HG02759 (cell line): ENCODE results near the gene FGGY.

Experiments used
- ATAC-seq: cut with Tn5 transposase; IDR thresholded peaks from one replicate; pipeline ENCODE4 v1.9.1; 2021; ENCODE audit warnings: mild to moderate bottlenecking, moderate library complexity; ENCODE audit not compliant: unreplicated experiment

The FGGY gene

DNA sequence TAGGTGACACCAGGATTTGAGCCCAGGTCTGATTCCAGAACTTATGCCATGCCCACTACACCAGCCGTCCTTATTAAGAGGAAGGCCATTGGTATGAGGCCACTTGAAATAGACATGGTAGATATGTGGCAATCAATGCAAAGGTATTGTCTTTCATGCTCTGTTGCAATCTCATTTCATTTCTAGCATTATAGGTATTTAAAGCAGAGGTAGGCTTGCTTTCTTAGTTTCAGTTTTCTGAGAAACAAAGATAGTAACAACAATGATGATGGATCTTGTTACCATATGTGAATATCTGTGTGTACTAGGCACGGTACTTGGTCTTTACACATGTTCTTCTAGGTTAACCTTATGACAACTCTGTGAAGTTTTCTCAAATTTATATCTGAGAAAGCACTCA lies 113.1 kb downstream of the FGGY start:
- no peak for ATAC-seq

DNA sequence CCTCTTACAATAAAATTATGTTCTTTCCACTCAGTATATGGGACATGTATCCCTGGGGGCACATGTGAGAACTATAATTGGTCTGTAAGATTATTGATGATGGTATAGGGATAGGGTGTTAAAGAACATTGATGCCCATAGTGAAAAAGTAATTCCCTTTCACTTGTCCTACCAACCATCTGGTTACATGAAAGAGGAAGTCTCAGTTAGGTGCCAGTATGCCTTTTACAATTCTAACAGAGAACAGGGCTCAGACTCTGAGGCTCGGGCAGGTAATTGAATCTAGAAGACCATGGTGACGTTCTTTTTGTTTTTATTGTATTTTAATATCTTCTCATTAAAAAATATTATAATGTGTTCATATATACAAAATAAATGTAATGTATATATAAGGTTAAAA lies 113.6 kb downstream of the FGGY start:
- no peak for ATAC-seq

DNA sequence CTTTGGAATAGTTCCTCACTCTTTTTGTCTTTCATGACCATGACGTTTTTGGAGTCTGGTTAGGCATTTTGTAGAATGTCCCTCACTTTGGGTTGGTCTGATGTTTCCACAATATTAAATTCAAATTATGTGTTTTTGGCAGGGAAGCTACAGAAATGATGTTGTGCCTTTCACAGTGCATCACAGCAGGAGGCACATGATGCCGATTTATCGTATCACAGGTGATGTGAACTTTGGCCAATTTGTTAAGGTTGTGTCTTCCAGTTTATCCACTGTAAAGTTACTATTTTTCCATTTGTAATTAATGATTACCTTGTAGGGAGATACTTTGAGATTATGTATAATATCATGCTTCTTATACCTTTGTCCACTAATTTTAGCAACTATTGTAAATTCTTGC lies 114.3 kb downstream of the FGGY start:
- ATAC-seq: no peak

DNA sequence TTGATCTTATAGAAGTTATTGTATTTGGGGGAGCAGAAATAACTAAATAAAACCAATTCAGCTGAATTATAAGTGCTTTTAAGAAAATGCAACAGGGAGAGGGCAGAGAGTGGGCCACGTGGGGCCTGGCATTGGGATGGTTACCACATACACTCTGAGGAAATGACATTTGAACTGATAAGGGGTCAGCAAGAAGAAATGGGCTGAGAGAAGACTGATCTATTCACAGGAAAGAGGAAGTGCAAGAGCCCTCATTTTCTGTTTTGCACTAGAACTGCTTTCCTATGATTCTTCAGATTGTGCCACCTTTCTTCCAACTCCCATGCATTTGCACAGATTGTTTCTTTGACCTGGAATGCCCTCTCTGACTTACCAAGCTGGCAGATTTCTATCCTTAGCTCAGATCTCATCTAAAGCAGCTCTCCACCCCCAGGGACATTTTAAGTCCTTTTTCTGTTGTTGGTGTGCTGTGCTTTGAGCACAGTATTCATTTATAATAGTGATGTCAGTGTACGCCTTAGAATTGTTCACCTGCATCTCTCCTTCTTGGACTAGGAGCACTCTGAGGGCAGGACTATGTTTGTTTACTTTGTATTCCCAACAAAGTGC lies 115.9 kb downstream of the FGGY start:
- ATAC-seq: peak; percentile 61

DNA sequence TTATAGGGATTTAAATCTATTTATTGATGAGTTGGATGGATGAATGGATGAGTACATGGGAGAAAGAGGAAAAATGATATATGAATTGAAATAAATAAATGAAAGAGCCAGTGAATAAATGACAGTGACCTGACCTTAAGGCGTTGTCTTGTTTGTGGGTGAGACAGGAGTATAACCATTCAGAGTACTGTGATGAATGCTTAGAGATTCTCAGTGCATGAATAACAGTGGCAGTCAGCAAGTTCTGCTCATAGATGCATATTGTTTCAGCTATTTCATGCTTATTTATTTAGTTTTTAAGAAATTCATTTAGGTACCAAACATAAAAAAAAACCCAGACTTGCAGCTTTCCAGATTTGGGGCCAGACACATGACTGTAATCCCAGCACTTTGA lies 116.4 kb downstream of the FGGY start:
- ATAC-seq: no peak

DNA sequence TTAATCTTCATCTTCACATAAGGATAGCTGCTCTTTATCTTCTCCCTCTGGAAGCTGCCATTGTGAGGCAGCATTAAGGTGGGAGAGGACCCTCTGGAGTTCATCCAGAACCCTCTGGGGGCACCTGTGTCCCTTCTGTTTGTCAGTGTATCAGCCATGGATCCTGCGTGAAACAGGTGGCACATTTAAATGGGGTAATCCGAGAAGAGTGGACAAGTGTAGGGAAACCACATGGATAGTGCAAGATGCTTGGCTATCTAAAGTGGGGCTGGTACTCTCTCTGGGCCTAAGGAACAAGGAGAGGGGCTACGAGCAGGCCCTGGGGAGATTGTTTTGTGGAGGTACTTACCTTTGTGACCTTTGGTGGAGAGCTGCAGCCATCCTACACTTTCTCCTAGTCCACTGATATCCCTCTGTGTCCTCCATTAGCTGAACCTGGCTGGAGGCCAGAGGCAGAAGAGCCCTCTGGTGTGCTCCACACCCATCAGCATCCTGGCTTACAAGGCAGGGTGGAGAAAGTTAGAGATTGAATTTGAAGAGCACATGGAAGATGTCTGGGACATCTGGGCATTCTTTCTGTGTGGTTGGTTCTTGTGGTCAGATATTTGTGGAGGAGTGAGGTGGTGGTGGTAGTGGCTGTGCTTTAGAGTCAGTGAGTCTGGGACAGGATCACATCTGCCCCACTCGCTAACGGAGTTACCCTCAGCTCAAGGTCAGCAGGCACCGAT lies 117.7 kb downstream of the FGGY start:
- ATAC-seq: no peak

DNA sequence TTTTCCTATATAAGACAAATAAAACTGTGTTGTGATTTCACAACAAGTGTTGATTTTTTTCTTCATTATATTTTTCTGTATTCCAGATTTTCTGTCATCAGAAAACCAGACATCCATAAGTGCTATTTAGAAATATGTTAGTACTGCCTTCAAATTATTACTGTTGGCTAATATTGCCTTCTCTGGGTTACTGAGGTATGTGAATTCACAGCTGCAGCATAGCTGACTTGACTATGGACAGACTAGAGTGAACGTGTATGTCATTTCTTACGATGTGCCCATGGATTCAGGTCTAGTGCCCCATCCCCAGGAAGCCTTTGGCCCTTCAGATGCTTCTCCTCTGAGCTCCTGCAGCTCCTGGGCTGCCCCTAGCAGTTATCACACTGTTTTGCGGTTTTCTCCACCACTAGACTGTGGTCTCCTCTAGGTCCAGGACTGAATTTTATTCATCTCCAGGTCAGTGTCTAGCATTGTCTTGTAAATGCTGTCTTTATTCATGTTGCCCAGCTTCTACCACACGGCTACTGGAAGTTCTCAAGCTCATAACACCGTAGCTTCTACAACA lies 118.5 kb downstream of the FGGY start:
- no peak for ATAC-seq

DNA sequence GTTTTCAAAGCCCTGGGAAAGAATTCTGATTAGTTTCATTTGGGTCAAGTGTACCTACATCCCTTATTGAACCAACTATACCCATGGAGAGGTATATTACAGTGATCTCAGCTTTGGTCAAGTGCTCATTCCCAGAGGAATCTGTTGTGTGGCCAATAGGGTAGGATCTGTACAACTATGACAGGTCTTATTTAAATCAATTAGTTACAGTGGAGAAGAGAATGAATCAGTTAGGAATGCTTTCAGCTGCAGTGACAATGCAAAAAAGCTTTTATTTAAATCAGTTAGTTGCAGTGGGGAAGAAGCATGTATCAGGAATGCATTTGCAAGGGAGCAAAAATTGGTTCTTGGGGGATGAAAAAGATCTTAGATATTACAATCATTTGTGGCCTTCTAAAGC lies 119.0 kb downstream of the FGGY start:
- ATAC-seq: no peak

DNA sequence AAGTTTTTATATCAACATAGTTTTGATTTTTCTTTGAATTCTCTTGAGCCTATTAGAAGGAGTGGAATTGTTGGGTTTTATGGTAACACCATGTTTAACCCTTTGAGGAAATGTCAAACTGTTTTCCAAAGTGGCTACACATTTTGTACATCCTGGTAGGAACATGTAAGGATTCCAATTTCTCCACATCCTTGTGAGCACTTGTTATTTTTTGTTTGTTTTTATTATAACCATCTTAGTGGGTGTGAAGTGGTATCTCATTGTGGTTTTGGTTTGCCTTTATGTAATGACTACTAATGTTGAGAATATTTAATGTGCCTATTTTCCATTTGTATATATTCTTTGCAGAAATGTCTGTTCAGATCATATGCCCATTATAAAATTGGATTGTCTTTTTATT lies 120.5 kb downstream of the FGGY start:
- ATAC-seq: no peak

DNA sequence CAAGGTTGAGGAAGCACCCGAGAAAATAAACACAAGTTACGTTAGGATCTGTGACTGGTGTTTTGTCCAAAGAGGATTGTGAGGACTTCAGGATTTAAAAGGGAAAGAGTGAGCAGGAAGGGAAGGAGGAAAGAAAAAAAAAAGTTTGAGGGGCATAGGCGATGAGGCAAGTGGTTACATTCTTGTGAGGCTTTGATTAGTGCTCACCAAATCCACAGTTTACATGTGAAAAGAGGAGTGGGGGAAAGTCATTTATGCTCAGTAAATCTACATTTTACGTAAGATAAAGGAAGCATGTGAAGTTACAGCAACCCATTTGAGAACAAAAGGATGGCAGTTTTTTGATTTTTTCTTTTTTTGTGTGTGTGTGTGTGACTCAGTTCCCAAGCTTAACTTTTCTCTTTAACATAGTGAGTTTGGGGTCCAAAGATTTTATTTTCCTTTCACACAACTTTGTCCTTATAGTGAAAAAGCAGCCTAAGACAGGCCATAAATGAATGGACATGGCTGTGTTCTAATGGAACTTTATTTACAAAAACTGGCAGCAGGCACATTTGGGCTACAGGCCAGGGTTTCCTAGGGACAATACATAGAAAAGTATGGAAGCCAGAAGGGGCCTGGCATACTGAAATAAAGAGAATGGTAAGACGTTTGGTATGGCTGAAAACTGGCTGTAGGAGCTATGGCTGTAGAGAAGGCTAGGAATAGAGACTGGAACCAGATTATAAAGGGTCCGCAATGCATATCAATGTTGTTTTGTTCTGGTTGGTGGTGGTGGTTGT lies 121.7 kb downstream of the FGGY start:
- ATAC-seq: no peak

DNA sequence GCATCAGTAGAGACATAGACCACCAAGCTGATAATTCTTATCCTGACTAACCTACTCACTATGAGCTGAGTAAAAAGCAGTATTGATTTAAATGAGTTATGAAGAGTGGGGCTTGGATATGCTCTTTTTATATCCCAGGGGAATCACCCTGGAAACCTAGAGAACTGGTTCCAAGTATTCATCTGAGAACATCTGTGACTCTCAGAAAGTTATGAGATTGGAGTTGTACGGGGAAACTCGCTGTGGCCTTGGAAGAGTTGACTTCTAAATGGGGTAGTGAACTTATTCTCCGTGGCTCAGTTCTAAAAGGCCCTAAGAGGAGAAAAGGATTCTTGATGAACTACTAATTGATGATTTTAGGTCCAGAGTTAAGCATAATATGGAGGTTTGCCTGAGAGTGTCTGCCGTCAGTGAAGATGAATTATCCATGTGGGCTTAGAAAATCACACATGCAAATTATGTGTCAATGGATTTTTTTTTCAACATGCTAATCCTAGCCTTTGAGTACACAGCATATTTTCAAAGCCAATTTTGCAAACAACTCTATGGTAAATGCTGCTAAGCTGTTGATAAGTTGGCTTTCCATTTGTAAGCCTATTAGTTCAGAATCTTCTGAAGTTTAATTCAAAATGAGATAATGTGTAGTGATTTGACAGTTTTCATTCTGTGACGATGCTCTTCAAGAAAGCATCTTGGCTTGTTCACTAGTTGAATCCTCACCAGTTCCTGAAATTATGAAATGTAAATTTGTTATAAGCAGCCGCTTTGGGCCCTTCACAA lies 122.7 kb downstream of the FGGY start:
- ATAC-seq: no peak

DNA sequence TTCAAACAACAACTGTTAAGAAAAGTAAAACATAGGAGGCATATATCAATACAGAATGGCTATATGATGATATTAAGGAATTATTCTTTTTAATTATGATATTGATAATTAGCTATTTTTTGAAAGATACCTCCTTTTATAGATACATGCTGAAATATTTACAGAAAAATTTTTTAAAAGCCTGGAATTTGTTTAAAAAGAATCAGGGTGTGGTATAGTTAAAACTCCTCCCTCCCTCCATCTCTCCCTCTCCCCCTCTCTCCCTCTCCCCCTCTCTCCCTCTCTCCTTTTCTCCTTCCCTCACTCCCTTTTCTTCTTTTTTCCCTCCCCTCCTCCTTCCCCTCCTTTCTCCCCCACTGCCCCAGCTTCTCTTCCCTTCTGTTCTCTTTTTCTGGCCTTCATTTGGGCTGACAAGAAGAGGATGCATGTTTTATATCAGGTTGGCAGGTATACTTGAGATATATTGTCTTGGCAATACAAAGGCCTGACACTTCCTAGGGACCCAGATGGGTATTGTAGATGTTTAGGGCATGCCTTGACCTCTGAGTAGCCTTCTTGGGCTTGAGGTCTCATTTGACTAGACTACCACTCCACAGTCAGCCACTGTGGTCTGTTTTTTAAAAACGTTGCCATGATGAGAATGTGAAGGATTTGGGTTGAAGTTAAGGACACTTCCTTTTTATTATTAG lies 124.5 kb downstream of the FGGY start:
- no peak for ATAC-seq

DNA sequence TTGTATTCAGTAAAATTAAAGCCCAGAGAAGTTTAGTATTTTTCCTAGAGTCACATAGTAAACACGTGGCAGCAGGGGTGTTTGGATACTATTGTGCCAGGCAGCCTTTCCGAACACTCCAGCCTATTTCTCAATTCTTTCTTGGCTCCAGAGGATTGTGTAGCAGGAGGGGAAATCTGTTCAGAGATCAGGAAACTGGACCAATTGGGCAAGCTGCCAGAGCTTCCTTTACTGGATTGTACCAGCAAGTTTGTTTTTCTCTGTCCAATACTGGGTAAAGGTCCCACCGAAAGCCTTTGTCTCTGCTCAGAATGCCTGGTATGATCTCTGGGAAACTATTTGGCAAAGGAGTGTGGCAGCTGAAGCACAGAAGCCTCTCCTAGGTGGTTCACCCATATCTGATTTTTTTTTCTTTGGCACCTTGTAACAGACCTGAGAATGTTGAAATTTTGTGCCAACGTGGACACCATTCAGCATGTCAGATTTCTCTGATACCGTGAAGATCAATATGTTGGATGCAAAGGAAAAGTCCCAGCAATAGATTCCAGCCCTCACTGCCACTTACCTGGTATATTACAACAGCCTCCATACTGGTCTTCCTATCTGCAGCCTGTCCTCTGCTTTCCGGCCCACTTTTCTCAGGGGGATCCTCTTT lies 126.2 kb downstream of the FGGY start:
- ATAC-seq: no peak

DNA sequence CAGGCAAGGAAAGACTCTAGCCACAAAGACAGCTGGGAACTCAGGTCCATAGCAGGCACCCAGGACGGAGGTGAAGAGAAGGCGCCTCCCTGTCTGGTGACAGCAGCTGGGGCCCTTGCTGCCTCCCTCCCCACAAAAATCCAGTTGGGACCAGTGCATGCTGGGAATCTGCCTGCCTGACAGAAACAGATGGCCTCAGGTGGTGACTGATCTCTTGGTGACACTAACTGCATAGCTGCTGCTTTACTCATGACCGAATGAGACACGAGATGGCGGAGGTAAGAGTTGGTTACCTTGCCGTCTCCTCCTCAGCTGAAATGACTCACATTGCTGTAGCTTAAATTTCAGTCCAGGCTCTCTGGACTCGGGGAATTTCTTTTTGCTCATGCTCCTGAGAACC lies 130.3 kb downstream of the FGGY start:
- ATAC-seq: no peak

DNA sequence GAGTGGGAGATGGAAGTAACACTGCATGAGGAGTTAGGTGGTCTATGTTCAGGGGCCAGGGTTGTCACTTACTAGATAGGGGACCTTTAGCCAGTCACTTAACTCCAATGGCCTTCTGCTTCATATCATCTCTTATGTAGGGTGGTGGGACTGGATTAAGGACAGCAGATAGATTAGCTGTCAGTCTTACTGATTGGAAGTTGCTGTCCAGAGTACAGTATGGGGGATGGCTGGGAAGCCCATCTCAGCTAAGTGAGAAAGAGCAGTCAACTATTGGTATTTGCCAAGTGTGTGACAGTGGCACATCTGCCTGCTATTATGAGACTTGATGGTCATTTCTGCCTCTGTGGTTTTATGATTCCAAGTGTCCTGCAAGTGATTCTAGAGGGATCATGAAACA lies 130.9 kb downstream of the FGGY start:
- ATAC-seq: no peak

DNA sequence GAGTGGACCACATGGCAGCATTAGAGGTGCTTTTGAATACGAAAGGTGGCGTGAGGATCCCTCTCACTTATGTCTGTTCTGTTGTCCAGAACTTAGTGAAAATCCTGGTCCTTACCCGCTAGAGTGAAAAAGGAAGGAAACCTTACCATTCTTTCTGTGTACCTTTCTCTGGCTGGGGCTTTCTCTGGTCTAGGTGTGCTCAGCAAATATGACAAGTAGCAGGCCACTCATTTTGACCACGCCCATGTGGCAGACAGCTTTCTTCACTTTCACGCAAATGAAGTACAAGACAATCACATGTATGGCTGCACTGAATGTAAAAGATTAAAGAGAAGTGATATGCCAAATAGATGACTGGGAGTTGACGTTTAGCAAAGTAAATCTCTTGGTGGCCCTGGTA lies 131.9 kb downstream of the FGGY start:
- ATAC-seq: no peak

DNA sequence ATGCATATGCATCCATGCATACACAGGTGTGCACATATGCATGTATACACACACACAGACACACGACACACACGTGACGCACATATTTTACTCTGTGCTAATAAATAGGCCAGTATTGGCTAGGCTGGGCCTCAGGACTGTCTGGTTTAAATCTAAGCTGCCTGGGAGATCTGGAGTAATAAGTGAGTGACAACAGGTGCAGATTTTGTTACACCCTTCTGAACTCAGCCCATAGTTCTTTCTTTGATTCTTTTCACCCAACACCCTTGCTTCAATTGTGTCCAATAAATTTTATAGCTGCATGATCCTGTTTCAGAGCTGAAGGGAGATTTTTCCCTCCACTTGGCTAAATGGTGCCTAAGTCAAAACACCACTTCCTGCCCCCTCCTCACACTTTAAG lies 132.8 kb downstream of the FGGY start:
- ATAC-seq: no peak

DNA sequence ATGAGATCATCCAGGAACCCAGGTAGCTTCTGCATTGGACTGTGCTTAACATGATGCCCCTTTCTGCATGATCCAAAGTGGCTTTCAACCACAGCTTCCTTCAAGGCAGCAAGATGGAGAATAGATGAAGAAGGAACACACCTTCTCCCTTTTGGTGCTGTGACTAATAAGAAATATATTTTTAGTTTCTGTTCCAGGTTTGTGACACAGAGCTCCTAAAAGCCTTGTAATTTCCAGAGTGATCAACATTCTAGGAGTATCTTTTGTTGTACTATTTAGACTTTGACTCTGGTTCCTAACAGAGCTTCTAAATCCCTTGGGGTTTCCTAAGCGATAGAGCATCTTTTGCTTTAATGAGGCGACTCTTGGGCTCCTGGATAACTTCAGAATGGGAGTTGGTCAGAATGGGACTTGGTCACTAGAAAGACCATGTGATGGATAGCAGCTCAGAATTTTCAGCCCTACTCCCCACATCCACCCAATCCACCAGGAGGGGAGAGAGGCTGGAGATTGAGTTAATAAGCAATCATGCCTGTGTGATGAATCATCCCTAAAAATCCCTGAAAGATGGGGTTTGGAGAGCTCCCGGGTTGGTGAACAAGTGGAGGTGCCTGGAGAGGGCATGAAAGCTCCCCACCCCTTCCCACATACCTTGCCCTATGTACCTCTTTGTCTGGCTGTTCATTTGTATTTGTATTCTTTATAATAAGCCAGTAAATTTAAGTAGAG lies 134.8 kb downstream of the FGGY start:
- no peak for ATAC-seq
